HG03175 (cell line): ENCODE results near the gene ZEB1.
"Not testable (repeated sequence)": the region's sequence is repeated elsewhere in the genome, so short reads cannot be mapped to it uniquely, and the experiment has no call there.

Experiments
- ATAC-seq: cut with Tn5 transposase; IDR thresholded peaks from one replicate; pipeline ENCODE4 v1.9.1; 2021; ENCODE audit warnings: mild to moderate bottlenecking, moderate library complexity; ENCODE audit not compliant: unreplicated experiment

ZEB1 gene

DNA sequence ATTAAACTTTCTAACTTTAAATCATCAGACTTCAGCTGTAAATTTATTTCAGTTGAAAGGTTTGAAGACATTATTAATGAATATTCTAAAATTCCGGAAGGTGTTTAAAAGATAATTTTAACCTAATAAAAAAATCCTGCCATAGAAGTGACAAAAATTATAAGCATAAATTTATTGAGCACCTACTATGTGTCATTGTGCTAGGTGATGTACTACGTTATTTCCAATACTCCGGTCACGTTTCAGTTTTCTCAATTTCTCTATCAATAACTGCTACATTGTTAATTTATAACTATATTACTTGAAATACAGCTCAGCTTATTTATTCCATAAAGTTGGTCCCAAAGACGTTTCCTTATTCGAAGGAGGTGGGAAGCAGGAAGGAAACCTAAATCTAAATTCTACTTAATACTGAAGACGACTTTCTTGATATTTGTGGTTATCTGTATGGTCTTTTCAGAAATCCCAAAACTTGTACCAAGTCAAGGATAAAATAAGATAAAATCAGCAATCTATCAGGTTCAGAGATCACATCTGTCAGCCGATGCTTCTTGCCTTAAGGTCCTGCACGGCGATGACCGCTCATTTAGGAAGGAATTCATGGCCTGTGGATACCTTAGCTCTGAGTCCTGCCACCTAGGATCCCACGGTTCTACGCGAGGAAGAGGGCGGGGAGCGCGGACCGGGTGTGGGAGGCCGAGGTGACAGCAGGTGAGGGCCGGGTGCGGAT lies 1.2 kb upstream of the ZEB1 start:
- ATAC-seq: no peak

DNA sequence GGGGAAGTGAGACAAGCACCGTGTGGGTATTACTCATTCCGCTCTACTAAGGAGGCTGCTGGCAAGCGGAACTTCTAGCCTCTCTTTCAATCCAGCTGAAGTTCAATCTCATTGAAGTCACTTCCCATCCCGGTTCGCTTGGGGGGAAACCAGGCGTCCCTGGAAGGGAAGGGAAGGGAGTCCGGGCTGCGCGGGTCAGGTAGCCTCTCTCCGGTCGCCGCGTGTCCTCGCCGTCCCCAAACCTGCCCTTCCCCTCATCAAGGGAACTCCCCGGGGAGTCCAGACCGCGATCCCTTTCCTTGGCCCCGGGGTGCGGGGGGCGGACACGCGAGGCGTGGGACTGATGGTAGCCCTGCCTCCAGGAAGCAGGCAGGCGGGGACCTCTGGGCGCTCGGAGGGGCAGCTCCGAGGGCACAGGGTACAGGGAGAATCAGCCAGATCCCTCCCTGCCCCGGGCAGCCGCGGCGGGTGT lies 598 bp upstream of the ZEB1 start:
- peak; percentile 78 for ATAC-seq

DNA sequence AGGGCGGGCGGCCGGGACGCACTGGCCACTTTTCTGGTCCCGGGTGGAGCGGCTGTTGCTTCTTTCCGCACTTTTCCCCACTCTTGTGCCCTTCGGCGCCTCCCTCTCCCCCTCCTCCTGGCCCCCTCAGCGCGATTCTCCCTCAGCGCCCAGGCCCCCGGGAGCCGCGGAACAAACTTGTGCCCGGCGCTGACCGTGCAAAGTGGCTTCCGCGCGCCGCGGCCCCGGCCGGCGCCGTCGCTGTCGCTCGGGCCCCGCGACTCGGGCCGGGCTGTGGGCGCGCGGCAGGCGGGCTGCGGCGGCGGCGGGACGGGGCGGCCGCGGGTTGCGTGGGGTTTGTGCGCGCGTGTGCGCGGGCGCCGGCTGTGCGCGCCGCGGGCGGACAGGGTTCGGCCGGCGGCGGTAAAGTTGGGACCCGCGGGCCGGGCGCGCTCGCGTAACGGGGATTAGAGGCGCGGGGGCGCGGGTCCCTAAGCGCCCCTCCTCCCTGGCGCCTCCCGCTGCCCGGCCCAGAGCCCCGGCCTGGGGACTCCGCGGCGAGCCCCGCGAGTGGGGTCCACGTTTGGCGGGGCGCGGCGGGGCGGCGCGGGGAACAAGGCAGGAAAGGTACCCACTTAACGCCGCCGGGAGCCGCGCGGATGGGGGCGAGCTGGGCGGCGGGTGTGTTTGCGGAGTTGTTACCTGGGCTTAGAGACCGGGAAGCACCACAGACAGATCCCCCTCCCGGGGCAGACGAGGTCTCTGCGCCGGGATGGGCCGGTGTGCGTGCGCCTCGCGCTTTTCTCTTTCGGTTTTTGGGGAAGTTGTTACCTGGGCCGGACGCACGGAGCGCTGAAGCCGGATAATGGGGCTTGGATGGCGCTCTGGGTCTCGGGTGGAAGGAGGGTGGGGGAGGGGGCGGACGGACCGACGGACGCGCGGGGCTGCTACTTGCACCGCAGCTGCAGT lies 860 bp downstream of the ZEB1 start:
- peak; percentile 18 for ATAC-seq

DNA sequence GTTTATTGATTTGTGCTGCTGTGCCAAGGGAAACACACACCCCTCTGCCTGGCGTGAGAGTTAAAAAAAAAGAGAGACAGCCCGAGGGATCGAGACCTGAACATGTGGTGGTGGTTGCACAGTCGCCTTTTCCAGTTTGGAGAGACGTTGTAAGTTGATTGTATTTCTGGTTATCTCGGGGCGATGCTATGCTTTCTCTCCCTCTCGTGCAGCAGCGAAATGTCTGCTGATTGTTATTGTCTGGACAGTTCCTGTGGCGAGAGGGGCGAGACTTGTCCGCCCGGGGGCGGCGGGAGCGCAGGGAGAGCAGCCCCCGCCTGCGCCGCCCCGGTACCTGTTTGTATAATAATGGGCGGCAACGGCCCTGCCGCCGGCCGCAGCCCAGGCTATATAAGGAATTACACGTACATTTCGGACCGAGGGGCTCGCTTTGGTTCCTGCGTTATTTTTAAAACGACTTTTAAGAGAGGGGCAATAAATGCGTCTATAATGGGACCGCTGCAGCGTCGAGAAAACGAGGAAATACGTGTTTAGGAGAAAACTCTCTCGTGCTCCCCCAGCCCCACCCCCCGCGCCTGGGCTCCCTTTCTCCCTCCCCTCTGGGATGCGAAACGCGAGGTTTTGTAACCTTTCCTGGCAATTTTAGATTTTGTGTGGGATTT lies 1.7 kb downstream of the ZEB1 start:
- ATAC-seq: peak; percentile 18

DNA sequence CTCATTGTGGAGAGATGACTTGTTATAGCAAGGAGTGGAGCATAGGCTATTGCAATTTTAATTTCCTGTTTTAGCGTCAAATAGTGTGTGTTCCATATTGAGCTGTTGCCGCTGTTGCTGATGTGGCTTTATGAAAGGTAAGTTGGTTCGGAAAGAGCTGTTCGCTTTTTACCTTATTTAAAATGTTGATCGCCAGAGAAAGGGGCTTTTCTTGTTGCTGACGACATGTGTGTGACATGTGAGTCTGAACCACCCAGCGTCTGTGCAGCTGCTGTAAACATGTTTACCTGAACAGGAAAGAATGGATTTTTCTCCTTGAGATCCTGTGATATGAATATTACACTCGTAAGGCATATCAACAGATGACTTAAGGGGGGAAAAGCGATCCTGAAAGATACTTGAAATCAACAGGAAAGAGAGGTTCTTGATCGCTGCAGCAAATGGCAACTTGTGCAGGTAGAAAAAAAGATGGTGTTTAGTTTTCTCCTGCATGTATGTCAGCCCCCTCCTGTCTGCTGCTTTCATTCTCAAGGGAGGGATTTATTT lies 2.5 kb downstream of the ZEB1 start:
- ATAC-seq: no peak

DNA sequence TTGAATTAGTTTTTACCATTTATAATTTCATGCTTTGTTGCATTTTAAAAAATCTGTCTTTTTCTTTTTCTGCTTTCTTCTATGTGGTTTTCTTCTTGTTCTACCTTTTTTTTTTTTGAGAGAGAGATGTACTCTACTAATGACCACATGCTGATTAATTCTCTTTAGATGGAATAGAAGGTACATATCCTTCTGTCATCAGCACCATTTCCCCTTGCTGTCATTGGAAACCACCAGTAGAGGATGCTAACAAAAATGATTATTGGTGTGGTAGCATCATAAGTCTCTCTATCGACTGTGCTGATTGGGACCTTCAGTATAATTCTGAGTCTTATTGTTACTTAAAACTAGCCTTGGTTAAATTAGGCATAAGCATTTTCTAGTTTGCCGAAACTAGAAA lies 3.6 kb downstream of the ZEB1 start:
- ATAC-seq: no peak

DNA sequence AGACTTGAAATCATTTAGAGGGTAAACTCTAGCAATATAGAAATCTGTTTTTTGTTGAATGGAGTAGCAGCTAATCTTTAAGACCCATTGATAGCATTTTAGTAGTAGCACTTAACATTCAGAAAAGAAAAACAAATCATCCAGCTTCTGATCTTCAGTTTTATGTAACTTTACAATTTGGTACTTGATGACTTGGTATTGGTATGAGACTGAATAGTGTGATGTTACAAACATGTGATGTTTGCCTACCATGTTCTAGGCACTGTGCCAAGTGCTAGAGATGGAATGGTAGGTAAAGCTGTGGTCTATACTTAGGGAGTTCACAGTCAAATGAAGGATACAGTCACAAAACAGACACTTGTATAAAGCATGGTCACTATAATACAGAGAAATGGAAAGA lies 21.3 kb downstream of the ZEB1 start:
- no peak for ATAC-seq

DNA sequence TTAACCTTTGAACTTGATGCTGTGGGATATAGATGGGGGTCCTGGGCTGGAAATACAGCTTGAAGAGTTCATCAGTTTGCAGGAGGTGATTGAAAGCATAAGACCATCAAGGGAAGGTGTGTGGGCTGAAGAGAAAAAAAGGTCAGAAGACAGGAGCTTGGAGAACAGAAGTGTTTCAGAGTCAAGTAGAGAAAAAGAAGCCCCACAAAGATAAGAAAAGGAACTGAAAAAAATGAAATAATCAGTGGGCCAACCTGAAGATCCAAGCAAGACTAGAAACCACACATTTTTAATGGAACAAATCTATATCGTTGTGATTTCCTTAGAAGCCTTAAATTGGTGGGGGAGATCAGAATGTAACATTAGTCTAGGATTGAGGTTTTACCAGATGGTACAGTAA lies 22.5 kb downstream of the ZEB1 start:
- no peak for ATAC-seq

DNA sequence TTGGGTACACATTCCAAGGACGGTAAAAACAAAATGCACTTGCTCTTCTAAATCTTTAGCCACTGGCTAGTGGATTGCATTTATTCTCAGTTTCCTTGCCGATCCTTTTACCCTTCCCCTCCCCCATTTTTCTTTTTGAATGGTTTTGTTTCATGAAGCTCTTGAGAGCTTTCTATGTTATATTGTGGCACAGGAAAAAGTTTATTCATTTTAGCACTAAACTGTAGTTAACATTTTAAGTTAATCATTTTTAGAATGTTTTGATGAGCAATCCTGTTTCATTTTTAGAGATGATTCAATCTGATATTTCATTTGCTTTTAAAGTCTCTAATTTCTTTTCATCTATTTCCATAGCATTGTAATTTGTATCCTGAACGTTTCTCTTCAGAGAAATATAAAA lies 24.0 kb downstream of the ZEB1 start:
- ATAC-seq: no peak

DNA sequence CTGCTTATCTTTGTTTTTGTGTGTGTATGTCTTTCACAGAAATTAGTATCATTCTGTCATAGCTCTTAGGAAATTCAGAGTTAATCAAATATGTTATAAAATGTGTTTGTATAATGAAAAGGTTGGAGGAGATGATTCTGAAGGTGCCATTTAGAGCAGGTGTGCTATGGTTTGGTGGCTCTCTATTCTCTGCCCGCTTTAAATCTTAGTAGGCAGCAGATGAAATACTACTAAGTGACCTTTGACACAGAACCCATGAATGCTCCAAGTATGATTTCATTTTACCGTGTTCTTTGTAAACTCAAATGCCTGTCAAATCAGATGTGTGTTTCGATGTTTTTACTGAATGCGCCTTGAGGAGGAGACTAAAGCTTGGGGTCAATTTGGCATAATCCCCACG lies 24.5 kb downstream of the ZEB1 start:
- ATAC-seq: no peak

DNA sequence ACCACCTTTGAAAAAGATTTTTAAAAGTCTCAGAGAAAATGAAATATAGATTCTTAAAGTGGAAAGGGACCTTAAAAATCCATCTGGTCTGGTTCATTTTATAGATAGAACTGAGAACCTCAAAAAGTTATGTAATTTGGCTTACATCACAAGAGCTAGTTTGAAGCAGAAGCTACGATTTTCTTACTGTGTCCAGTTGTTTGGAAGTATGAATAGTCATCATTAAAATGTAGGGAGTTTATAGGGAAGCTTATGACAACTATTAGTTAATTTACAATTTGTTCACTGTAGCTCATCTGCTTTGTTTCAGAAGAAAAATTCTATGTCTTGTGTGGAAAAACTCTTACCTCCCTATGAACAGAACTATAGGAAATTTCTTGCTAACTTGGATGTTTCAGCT lies 26.9 kb downstream of the ZEB1 start:
- ATAC-seq: no peak

DNA sequence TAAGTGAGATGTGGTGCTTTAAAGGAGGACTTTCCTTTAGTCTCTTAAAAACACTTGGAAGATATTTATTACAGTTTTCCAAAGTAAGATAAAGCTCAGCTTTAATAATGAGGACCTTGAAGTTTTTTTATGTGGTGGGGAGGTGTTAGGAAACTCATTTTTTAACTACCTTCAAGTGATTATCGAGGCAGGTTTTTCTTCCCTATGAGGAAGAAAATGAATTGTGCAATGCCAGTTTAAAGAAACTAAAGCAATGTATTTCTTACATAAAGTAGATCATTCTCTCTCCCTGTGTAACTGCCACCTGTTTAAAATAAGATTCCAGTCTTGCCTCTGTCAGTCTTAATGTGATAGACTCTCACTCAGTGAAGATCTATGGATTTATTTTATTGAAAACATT lies 27.9 kb downstream of the ZEB1 start:
- no peak for ATAC-seq

DNA sequence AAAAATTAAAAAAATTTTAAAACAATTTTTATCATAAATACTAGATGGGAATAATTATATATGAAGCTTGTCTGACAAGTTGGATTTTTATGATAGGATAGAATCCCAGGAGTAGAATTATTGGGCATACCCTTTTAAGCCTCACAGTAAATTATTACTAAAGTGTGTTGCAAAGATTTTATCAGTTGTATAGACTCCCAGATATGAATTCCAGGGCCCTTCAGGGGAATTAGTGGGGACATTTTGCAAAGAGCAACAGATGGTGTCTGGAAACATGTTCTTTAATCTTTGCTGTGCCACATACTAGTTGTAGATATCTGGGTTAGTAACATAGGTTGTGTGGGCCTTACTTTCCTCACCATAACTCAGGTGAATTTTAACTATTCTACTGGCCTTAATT lies 28.7 kb downstream of the ZEB1 start:
- no peak for ATAC-seq

DNA sequence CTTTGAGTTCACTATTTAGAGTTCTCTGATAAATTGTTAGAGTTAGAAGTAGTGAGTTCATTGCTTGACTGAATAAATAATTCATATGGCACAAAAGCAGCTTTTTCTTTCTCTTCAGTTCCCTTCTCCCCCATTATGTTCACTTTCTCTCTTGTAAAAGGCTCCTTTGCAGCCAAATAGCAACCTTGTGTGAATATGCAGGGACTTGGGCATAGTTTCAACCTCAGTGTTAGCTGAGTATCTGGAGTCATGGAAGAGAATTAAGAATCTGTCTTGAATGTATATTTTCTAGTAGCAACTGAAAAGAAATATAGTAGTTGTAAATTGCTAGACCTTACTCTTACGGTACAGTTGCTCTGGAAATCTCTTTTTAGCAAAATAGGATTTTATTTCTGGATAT lies 31.9 kb downstream of the ZEB1 start:
- ATAC-seq: no peak

DNA sequence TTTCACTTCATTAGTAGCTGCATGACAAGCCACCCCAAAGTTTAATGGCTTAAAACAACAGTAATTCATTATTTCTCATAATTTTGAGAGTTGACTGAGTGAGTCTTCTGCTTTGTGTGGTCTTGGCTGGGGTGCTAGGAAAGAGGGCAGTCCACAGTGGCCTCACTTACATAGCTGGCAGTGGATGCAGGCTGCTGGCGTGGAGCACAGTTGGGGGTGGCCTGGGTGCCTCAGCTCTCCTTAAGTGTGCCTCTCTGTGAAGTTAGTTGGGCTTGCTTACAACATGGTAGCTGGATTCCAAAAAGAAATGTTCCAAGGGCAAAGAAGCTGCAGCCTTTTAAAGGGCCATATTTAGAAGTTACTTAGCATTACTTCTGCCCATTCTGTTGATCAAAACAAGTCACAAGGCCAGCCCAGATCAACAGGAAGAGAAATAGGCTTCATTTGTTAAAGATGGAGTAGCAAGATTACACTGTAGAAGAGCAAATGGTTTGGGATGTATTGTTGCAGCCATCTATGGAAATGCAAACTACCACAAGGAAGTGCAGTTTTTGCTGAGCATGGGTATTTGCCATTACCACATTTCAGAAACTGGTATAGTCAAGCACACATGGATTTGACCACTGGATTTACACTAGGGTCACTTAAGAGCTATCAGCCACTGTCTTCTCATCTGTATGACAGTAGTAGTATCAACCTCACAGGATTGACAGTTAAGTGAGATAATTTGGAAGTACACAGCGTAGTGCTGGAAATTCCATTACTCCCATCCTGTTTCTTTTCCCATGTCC lies 33.6 kb downstream of the ZEB1 start:
- ATAC-seq: no peak

DNA sequence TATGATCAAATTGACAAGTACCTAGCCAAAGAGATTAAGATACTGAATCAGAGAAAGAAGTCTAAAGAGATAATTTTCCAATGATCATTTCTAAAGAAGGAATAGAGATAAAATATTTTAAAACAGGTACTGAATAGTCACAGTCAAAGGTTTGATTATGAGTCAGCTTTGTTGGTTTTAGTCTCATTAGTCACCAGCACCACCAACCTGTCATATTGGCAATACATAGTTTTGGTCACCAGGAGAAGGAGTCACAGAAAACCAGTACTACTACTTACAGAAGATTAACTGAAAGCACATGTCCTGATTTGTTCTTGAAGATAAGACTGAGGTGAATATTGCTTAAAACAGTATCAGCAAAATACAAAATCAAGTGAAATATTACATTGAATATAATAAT lies 34.6 kb downstream of the ZEB1 start:
- peak; percentile 98 for ATAC-seq

DNA sequence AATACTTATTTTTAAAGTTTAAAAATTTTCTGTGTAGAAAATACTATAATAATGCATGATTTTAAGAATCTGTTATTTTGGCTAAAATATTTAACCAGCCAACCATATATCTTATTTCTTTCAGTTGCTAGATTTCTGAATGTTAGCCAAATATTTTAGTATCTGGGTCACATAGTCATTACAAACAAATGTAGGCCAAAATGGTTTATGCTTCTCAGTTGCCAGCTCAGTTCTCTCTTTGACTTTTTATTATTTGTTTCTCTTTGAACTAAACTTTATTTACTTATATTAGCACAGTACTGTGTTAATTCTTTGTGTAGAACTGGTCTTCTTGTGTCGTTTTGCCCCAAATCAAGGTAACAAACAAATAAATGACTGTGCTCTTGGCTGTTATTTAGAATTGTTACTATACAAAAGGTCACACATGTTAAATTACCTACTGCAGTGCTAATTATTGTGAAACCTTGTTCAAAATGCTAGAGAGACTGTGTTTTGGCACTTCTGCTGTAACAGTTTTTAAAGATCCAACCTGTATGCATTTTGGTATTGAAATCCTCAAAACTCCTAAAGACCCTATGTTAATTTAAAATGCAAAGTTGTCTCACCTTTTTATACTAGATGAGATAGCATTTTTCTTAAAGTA lies 39.8 kb downstream of the ZEB1 start:
- ATAC-seq: no peak

DNA sequence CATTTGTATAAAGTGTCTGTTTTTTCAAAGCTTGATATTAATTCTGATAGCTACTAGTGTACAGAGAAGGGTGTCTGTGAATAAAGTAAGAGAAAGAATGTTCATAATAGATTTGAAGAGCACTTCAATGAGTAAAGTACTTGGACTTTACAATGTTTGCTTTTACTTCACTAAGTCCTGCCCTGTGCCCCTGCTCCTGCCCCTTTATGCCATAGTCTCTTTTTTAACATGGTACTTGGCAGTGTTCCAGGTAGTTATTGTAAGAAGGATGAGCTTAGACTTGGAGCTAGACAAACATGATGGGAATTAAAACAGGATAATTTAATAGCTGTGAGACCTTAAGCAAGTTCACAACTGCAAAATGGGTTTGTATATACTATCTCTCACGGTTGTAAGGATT lies 41.0 kb downstream of the ZEB1 start:
- ATAC-seq: no peak

DNA sequence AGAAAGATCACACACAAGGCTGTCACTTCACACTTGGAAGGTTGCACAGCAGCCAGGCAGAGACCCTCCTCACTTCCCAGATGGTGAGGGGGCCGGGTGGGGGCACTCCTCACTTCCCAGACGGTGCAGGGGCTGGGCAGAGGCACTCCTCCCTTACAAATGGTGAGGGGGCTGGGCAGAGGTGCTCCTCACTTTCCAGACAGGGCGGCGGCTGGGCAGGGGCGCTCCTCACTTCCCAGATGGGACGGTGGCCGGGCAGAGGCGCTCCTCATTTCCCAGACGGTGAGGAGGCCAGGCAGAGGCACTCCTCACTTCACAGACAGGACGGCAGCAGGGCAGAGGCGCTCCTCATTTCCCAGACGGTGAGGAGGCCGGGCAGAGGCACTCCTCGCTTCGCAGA lies 42.5 kb downstream of the ZEB1 start:
- not testable (repeated sequence) for ATAC-seq

DNA sequence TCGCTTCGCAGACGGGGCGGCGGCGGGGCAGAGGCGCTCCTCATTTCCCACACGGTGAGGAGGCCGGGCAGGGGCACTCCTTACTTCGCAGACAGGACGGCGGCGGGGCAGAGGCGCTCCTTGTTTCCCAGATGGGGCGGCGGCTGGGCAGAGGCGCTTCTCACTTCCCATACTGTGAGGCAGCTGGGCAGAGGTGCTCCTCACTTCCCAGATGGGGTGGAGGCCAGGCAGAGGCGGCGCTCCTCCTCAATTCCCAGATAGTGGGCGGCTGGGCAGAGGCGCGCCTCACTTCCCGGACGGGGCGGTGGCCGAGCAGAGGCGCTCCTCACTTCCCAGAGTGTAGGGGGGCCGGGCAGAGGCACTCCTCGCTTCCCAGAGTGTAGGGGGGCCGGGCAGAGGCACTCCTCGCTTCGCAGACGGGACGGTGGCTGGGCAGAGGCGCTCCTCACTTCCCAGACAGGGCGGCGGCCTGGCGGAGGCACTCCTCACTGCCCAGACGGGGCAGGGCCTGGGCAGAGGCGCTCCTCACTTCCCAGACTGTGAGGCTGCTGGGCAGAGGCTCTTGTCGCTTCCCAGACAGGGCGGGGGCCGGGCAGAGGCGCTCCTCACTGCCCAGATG lies 43.1 kb downstream of the ZEB1 start:
- ATAC-seq: no peak
